Omental fat pad (tissue), 4 donors: ENCODE results near the gene NKD2. TPM values are rescaled to one million over a fixed set of nuclear protein-coding genes. Genes with fewer than 3 reads are reported as not detected.

Source experiments
- ATAC-seq: fragments of 150-250 bp; one replicate; pipeline ENCODE4 v1.9.1; 2016; ENCODE audit warnings: mild to moderate bottlenecking, moderate library complexity; ENCODE audit not compliant: low FRiP score
- DNase-seq: peaks from one replicate; pipeline ENCODE4 v3.0.0-alpha.2; 2019; ENCODE audit warnings: low spot score
- CTCF ChIP-seq, 3 donors: fragments of 450-650 bp; IDR thresholded peaks; one replicate each; pipeline ENCODE4 v1.5.1; 2016 to 2017; ENCODE audit warnings: antibody characterized with exemption in 3 of 3, mild to moderate bottlenecking in 3 of 3, moderate library complexity in 2 of 3
- total RNA-seq, 4 donors: library from RNA; depleted of rRNA; stranded (reverse); fragments of >200 nt; gene quantifications; one replicate each; pipeline ENCODE4 v1.1.0, GENCODE V29; 2016

Gene NKD2
- total RNA-seq, 4 donors from 2014 or later, result 1.1 to 7.1 (median 1.8) TPM

GRCh38 chr5:1039706-1040260 lies 31.2 kb downstream of the NKD2 start:
- ATAC-seq (no peak), DNase-seq (no peak)
- no peak for TF ChIP-seq CTCF (IDR thresholded peaks at IDR 0.05)

DNA sequence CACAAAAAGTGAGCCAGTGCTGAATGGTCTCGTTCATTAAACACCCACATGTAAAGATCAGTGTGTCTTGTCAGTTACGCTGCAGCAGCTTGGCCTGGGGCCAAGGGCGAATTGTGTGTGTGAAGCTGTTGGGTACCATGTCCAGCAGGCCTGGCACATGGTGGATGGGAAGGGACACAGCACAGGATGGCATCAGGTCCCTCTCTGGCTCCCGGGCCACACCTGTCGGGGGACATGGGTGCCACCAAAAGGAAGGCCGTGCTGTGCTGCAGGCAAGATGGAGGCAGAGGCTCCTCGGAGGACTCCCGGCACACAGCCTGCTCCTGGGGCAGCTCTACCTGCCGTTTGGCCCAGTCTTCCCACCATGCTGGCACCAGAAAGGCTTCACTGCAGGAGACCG lies 32.0 kb downstream of the NKD2 start:
- ATAC-seq (no peak), DNase-seq (no peak)
- TF ChIP-seq CTCF (IDR thresholded peaks at IDR 0.05), result no peak

GRCh38 chr5:1041225-1042143 lies 32.9 kb downstream of the NKD2 start:
- ATAC-seq (no peak), DNase-seq (no peak)
- TF ChIP-seq CTCF (IDR thresholded peaks at IDR 0.05), result no peak

DNA sequence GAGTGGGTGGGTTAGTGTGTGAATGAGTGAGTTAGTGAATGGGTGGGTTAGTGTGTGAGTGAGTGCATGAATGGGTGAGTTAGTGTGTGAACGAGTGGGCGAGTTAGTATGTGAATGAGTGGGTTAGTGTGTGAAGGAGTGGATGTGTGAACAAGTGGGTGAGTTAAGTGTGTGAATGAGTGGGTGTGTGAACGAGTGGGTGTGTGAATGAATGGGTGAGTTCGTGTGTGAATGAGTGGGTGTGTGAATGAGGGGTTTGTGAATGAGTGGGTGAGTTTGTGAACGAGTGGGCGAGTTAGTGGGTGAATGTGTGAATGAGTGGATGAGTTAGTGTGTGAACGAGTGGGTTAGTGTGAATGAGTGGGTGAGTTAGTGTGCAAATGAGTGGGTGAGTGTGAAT lies 34.0 kb downstream of the NKD2 start:
- DNase-seq (no peak), ATAC-seq (no peak)
- TF ChIP-seq CTCF (IDR thresholded peaks at IDR 0.05), result no peak

DNA sequence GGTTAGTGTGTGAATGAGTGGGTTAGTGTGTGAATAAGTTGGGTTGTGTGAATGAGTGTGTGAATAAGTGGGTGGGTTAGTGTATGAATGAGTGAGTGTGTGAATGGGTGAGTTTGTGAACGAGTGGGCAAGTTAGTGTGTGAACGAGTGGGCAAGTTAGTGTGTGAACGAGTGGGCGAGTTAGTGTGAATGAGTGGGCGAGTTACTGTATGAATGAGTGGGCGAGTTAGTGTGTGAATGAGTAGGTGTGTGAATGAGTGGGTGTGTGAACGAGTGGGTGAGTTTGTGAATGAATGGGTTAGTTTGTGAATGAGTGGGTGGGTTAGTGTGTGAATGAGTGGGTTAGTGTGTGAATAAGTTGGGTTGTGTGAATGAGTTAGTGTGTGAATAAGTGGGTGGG lies 34.7 kb downstream of the NKD2 start:
- no peak for TF ChIP-seq CTCF (IDR thresholded peaks at IDR 0.05)
- no peak for DNase-seq
- ATAC-seq, result no peak

DNA sequence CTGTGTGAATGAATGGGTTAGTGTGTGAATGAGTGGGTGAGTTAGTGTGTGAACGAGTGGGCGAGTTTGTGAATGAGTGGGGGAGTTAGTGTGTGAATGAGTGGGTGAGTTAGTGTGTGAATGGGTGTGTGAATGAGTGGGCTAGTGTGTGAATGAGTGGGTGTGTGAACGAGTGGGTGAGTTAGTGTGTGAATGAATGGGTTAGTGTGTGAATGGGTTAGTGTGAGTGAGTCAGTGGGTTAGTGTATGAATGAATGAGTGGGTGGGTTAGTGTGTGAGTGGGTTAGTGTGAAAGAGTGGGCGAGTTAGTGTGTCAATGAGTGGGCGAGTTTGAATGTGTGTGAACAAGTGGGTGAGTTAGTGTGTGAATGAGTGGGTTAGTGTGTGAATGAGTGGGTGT lies 35.5 kb downstream of the NKD2 start:
- DNase-seq, result no peak

More for the DNA sequence above, 35.5 kb downstream of the NKD2 start:
- ATAC-seq, result no peak
- no peak for TF ChIP-seq CTCF (IDR thresholded peaks at IDR 0.05)
